HCT116 (cell line): ENCODE data around the gene LSAMP. TPM values are rescaled to one million over a fixed set of nuclear protein-coding genes. Genes with fewer than 3 reads are reported as not detected.

Experiments
- ATAC-seq: fragments of 200-7000 bp; cut with Tn5 transposase; 2 replicates; pipeline ENCODE4 v1.9.1; 2020; ENCODE audit warnings: mild to moderate bottlenecking, moderate library complexity
- BruUV-seq: library from RNA; stranded (reverse); fragments of 400-500 nt; replicated peaks from 2 replicates; lab custom pipeline; 2021; lab: Mats Ljungman, UMichigan
- CTCF ChIA-PET: fragments of 300-600 bp; sonication (Branson Sonifier 250); formaldehyde crosslinking; loops from one replicate; lab custom pipeline; 2021; ENCODE audit warnings: antibody characterized with exemption; lab: Charles Lee
- POLR2A ChIA-PET: fragments of 300-600, 350-600 bp; sonication (Branson Sonifier 250); formaldehyde crosslinking; loops from one replicate; lab custom pipeline; 2021; ENCODE audit warnings: antibody characterized with exemption; lab: Charles Lee
- RAD21 ChIA-PET, 2 experiments: fragments of 300-600 bp; sonication (Branson Sonifier 250); formaldehyde crosslinking; loops; one replicate each; lab custom pipeline; 2023; ENCODE audit warnings: low total read pairs in 2 of 2; ENCODE audit not compliant: uncharacterized antibody in 2 of 2, unreplicated experiment in 2 of 2, low non-redundant PET in 1 of 2; lab: Charles Lee
- DNase-seq: peaks from one replicate; pipeline ENCODE4 v3.0.0-alpha.2; 2010; ENCODE audit warnings: low read depth, low spot score
- H2AFZ ChIP-seq: fragments of 200-600 bp; shearing (Covaris generic), sonication (generic); 2 replicates; pipeline ENCODE4 v1.6.1; 2017; ENCODE audit warnings: low read depth, mixed run types, mixed read lengths, antibody characterized with exemption, low read length; ENCODE audit not compliant: poor library complexity, severe bottlenecking
- H3K27ac ChIP-seq: 2 replicates; pipeline ENCODE4 v1.5.1; 2012; ENCODE audit warnings: low read depth, low read length
- H3K27me3 ChIP-seq: fragments of 200-600 bp; sonication (generic); 2 replicates; pipeline ENCODE4 v1.6.1; 2016; ENCODE audit warnings: mixed run types, low read length, mixed read lengths; ENCODE audit not compliant: insufficient read depth
- H3K36me3 ChIP-seq, 2 experiments: fragments of 200-500 bp in 1 of 2; fragments of 200-600 bp in 1 of 2; sonication (Bioruptor generic) in 1 of 2; sonication (generic) in 1 of 2; 2 replicates each; pipeline versions ENCODE4 v1.5.1 to v1.6.1; 2014 to 2016; ENCODE audit warnings: low read length in 2 of 2, inconsistent platforms in 1 of 2, mixed read lengths in 1 of 2, mixed run types in 1 of 2; ENCODE audit not compliant: insufficient read depth in 2 of 2, control insufficient read depth in 1 of 2
- H3K4me1 ChIP-seq, 2 experiments: fragments of 200-600 bp in 1 of 2; sonication (generic) in 1 of 2; 2 replicates each; pipeline versions ENCODE4 v1.5.1 to v1.6.1; 2012 to 2017; ENCODE audit warnings: low read length in 2 of 2, inconsistent platforms in 1 of 2, mild to moderate bottlenecking in 1 of 2, mixed read lengths in 1 of 2, mixed run types in 1 of 2, moderate library complexity in 1 of 2; ENCODE audit not compliant: insufficient read depth in 2 of 2, control insufficient read depth in 1 of 2
- H3K4me2 ChIP-seq: fragments of 200-600 bp; sonication (generic); 2 replicates; pipeline ENCODE4 v1.6.1; 2017; ENCODE audit warnings: mixed run types, low read length, mixed read lengths
- H3K4me3 ChIP-seq, 2 experiments: fragments of 200-600 bp in 1 of 2; sonication (generic) in 1 of 2; replicated peaks in 1 of 2; 2 replicates each; pipeline ENCODE4 v1.5.1; 2011 to 2016; ENCODE audit warnings: low read length in 2 of 2, control low read depth in 1 of 2, low read depth in 1 of 2, mild to moderate bottlenecking in 1 of 2, mixed read lengths in 1 of 2, mixed run types in 1 of 2
- H3K79me2 ChIP-seq: fragments of 200-600 bp; sonication (generic); 2 replicates; pipeline ENCODE4 v1.6.1; 2017; ENCODE audit warnings: mild to moderate bottlenecking, mixed run types, low read length, moderate library complexity, mixed read lengths; ENCODE audit not compliant: insufficient read depth
- H3K9ac ChIP-seq: fragments of 200-600 bp; sonication (generic); 2 replicates; pipeline ENCODE4 v1.6.1; 2016; ENCODE audit warnings: low read length, mixed read lengths
- H3K9me2 ChIP-seq: fragments of 200-600 bp; sonication (generic), shearing (Covaris generic); 2 replicates; pipeline ENCODE4 v1.6.1; 2017; ENCODE audit warnings: mixed run types, mild to moderate bottlenecking, moderate library complexity; ENCODE audit not compliant: insufficient read depth
- H3K9me3 ChIP-seq, 2 experiments: fragments of 200-500 bp in 1 of 2; fragments of 200-600 bp in 1 of 2; sonication (Bioruptor generic) in 1 of 2; sonication (generic) in 1 of 2; 2 replicates each; pipeline ENCODE4 v1.6.1; 2014 to 2017; ENCODE audit warnings: low read length in 2 of 2, mixed read lengths in 2 of 2, inconsistent platforms in 1 of 2, low read depth in 1 of 2, mild to moderate bottlenecking in 1 of 2, mixed run types in 1 of 2, moderate library complexity in 1 of 2; ENCODE audit not compliant: control insufficient read depth in 1 of 2, insufficient read depth in 1 of 2
- H4K20me1 ChIP-seq: fragments of 200-600 bp; sonication (generic), shearing (Covaris generic); 2 replicates; pipeline ENCODE4 v1.6.1; 2017; ENCODE audit warnings: mixed run types, mild to moderate bottlenecking, moderate library complexity; ENCODE audit not compliant: insufficient read depth
- CBX3 ChIP-seq: IDR thresholded peaks from 2 replicates; pipeline ENCODE4 v1.6.1; 2012; ENCODE audit warnings: low read depth
- CEBPB ChIP-seq: IDR thresholded peaks from 2 replicates; pipeline ENCODE4 v1.6.1; 2012; ENCODE audit warnings: low read depth
- EGR1 ChIP-seq: IDR thresholded peaks from 2 replicates; pipeline ENCODE4 v1.6.1; 2012; ENCODE audit warnings: low read depth
- EZH2 ChIP-seq: fragments of 200-600 bp; sonication (generic); IDR thresholded peaks from 2 replicates; pipeline ENCODE4 v1.6.1; 2017; ENCODE audit warnings: antibody characterized with exemption, mixed run types
- EZH2phosphoT487 ChIP-seq: fragments of 200-600 bp; IDR thresholded peaks from 2 replicates; pipeline ENCODE4 v1.6.1; 2018; ENCODE audit warnings: antibody characterized with exemption, borderline replicate concordance
- FOSL1 ChIP-seq: IDR thresholded peaks from 2 replicates; pipeline ENCODE4 v1.6.1; 2012; ENCODE audit warnings: low read depth
- JUND ChIP-seq: IDR thresholded peaks from 2 replicates; pipeline ENCODE4 v1.6.1; 2012
- POLR2A ChIP-seq: IDR thresholded peaks from 2 replicates; pipeline ENCODE4 v1.7.0; 2011; ENCODE audit warnings: borderline replicate concordance; ENCODE audit not compliant: insufficient read depth, insufficient read length; ENCODE audit errors: extremely low read depth
- POLR2AphosphoS5 ChIP-seq: IDR thresholded peaks from 2 replicates; pipeline ENCODE4 v1.6.1; 2011; ENCODE audit warnings: mild to moderate bottlenecking, low read depth, low read length, moderate library complexity
- SP1 ChIP-seq: IDR thresholded peaks from 2 replicates; pipeline ENCODE4 v1.6.1; 2012; ENCODE audit warnings: low read depth
- SRF ChIP-seq: IDR thresholded peaks from 2 replicates; pipeline ENCODE4 v1.6.1; 2012; ENCODE audit warnings: low read depth
- ZNF274 ChIP-seq: fragments of 200-500 bp; sonication (Bioruptor generic); IDR thresholded peaks from 2 replicates; pipeline ENCODE4 v1.6.1; 2014; ENCODE audit warnings: mild to moderate bottlenecking, low read depth, low read length, inconsistent platforms
- intact Hi-C: fragments of 100-400 bp; cut with micrococcal nuclease; formaldehyde crosslinking; loops from 2 replicates; pipeline ENCODE4 v1.10.0; 2022
- total RNA-seq: library from RNA; stranded (reverse); gene quantifications from one replicate; pipeline ENCODE4 v1.2.1, GENCODE V29; 2021; ENCODE audit not compliant: unreplicated experiment
- TF ChIP-seq, protein P1 (sequence below): IDR thresholded peaks from 2 replicates; pipeline ENCODE4 v1.6.1; 2012
- TF ChIP-seq, protein P2 (sequence below): IDR thresholded peaks from 2 replicates; pipeline ENCODE4 v1.6.1; 2011; ENCODE audit warnings: mild to moderate bottlenecking, low read length, moderate library complexity; ENCODE audit not compliant: insufficient replicate concordance; ENCODE audit errors: extremely low read depth
- TF ChIP-seq, protein P3 (sequence below): IDR thresholded peaks from 2 replicates; pipeline ENCODE4 v1.6.1; 2012

The LSAMP gene
- total RNA-seq, 1 experiment from 2014 or later: 0.25 TPM

GRCh38 chr3:116165641-116166040 is 279.6 kb downstream of the LSAMP start:
- ChIA-PET CTCF (no interaction called here), RAD21 (no interaction called here), POLR2A (no interaction called here)
- no peak for ATAC-seq
- H2AFZ ChIP-seq: no peak overlapping the region
- no peaks in the 10 kb centered on the region for H3K79me2 ChIP-seq
- no peak overlapping the region for H3K4me3 ChIP-seq
- H3K4me1 ChIP-seq: no peaks in the 10 kb centered on the region
- H3K9me3 ChIP-seq: no peaks in the 10 kb centered on the region
- TF ChIP-seq, protein P1, sequence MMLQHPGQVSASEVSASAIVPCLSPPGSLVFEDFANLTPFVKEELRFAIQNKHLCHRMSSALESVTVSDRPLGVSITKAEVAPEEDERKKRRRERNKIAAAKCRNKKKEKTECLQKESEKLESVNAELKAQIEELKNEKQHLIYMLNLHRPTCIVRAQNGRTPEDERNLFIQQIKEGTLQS: no peak
- TF ChIP-seq EZH2 (no peak), EGR1 (no peak), CBX3 (no peak), FOSL1 (no peak), SRF (no peak), EZH2phosphoT487 (no peak), POLR2A (no peak), JUND (no peak), SP1 (no peak), POLR2AphosphoS5 (no peak), ZNF274 (no peak), CEBPB (no peak)
- TF ChIP-seq, protein P2, sequence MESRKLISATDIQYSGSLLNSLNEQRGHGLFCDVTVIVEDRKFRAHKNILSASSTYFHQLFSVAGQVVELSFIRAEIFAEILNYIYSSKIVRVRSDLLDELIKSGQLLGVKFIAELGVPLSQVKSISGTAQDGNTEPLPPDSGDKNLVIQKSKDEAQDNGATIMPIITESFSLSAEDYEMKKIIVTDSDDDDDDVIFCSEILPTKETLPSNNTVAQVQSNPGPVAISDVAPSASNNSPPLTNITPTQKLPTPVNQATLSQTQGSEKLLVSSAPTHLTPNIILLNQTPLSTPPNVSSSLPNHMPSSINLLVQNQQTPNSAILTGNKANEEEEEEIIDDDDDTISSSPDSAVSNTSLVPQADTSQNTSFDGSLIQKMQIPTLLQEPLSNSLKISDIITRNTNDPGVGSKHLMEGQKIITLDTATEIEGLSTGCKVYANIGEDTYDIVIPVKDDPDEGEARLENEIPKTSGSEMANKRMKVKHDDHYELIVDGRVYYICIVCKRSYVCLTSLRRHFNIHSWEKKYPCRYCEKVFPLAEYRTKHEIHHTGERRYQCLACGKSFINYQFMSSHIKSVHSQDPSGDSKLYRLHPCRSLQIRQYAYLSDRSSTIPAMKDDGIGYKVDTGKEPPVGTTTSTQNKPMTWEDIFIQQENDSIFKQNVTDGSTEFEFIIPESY: no peak
- TF ChIP-seq, protein P3, sequence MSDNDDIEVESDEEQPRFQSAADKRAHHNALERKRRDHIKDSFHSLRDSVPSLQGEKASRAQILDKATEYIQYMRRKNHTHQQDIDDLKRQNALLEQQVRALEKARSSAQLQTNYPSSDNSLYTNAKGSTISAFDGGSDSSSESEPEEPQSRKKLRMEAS: no peak
- H3K4me2 ChIP-seq: no peak overlapping the region
- H3K36me3 ChIP-seq: no peaks in the 10 kb centered on the region
- no peak overlapping the region for H3K27ac ChIP-seq
- no peaks in the 10 kb centered on the region for H4K20me1 ChIP-seq
- H3K27me3 ChIP-seq: peaks cover 4% of the 10 kb centered on the region; the same call in 1 of the 2 replicates
- intact Hi-C loops: no loop called here
- no peak for DNase-seq
- BruUV-seq: no TSS peak
- H3K9me2 ChIP-seq: no peaks in the 10 kb centered on the region
- no peak overlapping the region for H3K9ac ChIP-seq
